Neural progenitor cell (in vitro differentiated cells): ENCODE measurements around the gene STRC.

ENCODE experiments used
- EZH2 ChIP-seq: fragments of 200-600 bp; sonication (generic); IDR thresholded peaks from 2 replicates; pipeline ENCODE4 v1.6.1; 2017; ENCODE audit warnings: antibody characterized with exemption, mild to moderate bottlenecking, moderate library complexity
- EZH2phosphoT487 ChIP-seq: fragments of 200-600 bp; sonication (generic); IDR thresholded peaks from 2 replicates; pipeline ENCODE4 v1.6.1; 2017; ENCODE audit warnings: antibody characterized with exemption
- TF ChIP-seq, protein P1 (sequence below): fragments of 200-600 bp; sonication (generic); IDR thresholded peaks from 2 replicates; pipeline ENCODE4 v1.5.1; 2017; ENCODE audit warnings: antibody characterized with exemption, mild to moderate bottlenecking

DNA sequence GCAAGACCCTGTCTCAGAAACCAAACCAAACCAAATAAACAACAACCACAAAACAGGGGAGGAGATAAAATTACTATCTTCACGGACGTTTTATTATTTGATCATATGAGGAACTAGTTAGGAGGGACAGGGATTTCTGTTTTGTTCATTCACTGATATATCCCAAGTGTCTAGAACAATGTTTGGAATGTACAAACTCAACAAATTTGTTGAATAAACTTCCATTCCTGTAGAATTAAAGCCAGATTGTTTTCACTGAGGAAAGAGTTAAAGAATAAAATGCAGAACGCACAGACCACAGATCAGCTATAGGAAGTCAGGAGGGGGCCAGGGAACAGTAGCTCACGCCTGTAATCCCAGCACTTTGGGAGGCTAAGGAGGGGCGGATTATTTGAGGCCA lies 6.5 kb upstream of the STRC start:
- TF ChIP-seq, protein P1, sequence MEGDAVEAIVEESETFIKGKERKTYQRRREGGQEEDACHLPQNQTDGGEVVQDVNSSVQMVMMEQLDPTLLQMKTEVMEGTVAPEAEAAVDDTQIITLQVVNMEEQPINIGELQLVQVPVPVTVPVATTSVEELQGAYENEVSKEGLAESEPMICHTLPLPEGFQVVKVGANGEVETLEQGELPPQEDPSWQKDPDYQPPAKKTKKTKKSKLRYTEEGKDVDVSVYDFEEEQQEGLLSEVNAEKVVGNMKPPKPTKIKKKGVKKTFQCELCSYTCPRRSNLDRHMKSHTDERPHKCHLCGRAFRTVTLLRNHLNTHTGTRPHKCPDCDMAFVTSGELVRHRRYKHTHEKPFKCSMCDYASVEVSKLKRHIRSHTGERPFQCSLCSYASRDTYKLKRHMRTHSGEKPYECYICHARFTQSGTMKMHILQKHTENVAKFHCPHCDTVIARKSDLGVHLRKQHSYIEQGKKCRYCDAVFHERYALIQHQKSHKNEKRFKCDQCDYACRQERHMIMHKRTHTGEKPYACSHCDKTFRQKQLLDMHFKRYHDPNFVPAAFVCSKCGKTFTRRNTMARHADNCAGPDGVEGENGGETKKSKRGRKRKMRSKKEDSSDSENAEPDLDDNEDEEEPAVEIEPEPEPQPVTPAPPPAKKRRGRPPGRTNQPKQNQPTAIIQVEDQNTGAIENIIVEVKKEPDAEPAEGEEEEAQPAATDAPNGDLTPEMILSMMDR: no peak
- TF ChIP-seq EZH2 (no peak), EZH2phosphoT487 (no peak)
